WTC11 (cell line): Measurements from ENCODE around the gene SAA2. TPM values are rescaled to one million over a fixed set of nuclear protein-coding genes. Genes with fewer than 3 reads are reported as not detected.

Experiments used
- ATAC-seq: fragments of 200-7000 bp; cut with Tn5 transposase; 2 replicates; pipeline ENCODE4 v1.10.0; 2021; ENCODE audit warnings: mild to moderate bottlenecking, moderate library complexity
- CTCF ChIA-PET: fragments of 300-600 bp; sonication (Branson Sonifier 250); formaldehyde crosslinking; loops from one replicate; lab custom pipeline; 2021; ENCODE audit warnings: antibody characterized with exemption; lab: Charles Lee
- POLR2A ChIA-PET: fragments of 350-600 bp; sonication (Branson Sonifier 250); formaldehyde crosslinking; loops from one replicate; lab custom pipeline; 2021; ENCODE audit warnings: antibody characterized with exemption; lab: Charles Lee
- DNase-seq: peaks from one replicate; pipeline ENCODE4 v3.0.0; 2021; ENCODE audit warnings: low spot score
- H3K27ac Mint-ChIP-seq: 2 replicates; pipeline ENCODE4 v1.8.0; 2021; ENCODE audit warnings: mixed read lengths
- H3K27me3 Mint-ChIP-seq: 2 replicates; pipeline ENCODE4 v1.8.0; 2021; ENCODE audit warnings: low read depth, mild to moderate bottlenecking, moderate library complexity, mixed read lengths
- H3K36me3 Mint-ChIP-seq: 2 replicates; pipeline ENCODE4 v1.8.0; 2021; ENCODE audit warnings: mixed read lengths
- H3K4me1 Mint-ChIP-seq: 2 replicates; pipeline ENCODE4 v1.8.0; 2022; ENCODE audit warnings: mixed read lengths
- H3K4me3 Mint-ChIP-seq: 2 replicates; pipeline ENCODE4 v1.8.0; 2021; ENCODE audit warnings: mild to moderate bottlenecking, moderate library complexity, mixed read lengths
- H3K9me3 Mint-ChIP-seq: 2 replicates; pipeline ENCODE4 v1.8.0; 2021; ENCODE audit warnings: mixed read lengths
- AR ChIP-seq: fragments of 250-450 bp; sonication (Bioruptor Pico); IDR thresholded peaks from 2 replicates; pipeline ENCODE4 v1.9.0; 2021; ENCODE audit warnings: mild to moderate bottlenecking
- CREM ChIP-seq: sonication (generic); formaldehyde crosslinking; IDR thresholded peaks from 2 replicates; pipeline ENCODE4 v1.8.1; 2022; ENCODE audit warnings: mild to moderate bottlenecking, missing genetic modification reagents, moderate library complexity
- ERG ChIP-seq: fragments of 250-450 bp; sonication (Bioruptor Pico); IDR thresholded peaks from 2 replicates; pipeline ENCODE4 v1.8.0; 2021; ENCODE audit warnings: mild to moderate bottlenecking
- ESRRA ChIP-seq: sonication (generic); formaldehyde crosslinking; IDR thresholded peaks from 2 replicates; pipeline ENCODE4 v1.8.1; 2022; ENCODE audit warnings: mild to moderate bottlenecking, missing genetic modification reagents, borderline replicate concordance
- GABPB1 ChIP-seq: sonication (generic); formaldehyde crosslinking; IDR thresholded peaks from 2 replicates; pipeline ENCODE4 v1.8.1; 2023; ENCODE audit warnings: mild to moderate bottlenecking, missing genetic modification reagents
- HMGA2 ChIP-seq: fragments of 250-450 bp; sonication (Bioruptor Pico); IDR thresholded peaks from 2 replicates; pipeline ENCODE4 v1.4.0; 2021; ENCODE audit warnings: mild to moderate bottlenecking, moderate library complexity
- JAZF1 ChIP-seq: fragments of 250-450 bp; sonication (Bioruptor Pico); IDR thresholded peaks from 2 replicates; pipeline ENCODE4 v1.9.0; 2021; ENCODE audit warnings: moderate library complexity, mild to moderate bottlenecking, inconsistent platforms
- NFE2L1 ChIP-seq: sonication (generic); formaldehyde crosslinking; IDR thresholded peaks from 2 replicates; pipeline ENCODE4 v1.8.1; 2023; ENCODE audit warnings: missing genetic modification reagents
- NFYB ChIP-seq: sonication (generic); formaldehyde crosslinking; conservative IDR thresholded peaks from 2 replicates; pipeline ENCODE4 v1.8.0; 2022; ENCODE audit warnings: low read depth, missing genetic modification reagents
- NR3C1 ChIP-seq: sonication (generic); formaldehyde crosslinking; conservative IDR thresholded peaks from 2 replicates; pipeline ENCODE4 v1.8.1; 2023; ENCODE audit warnings: low read depth, mild to moderate bottlenecking, missing genetic modification reagents
- PRRX2 ChIP-seq: fragments of 250-450 bp; sonication (Bioruptor Pico); IDR thresholded peaks from 2 replicates; pipeline ENCODE4 v1.8.0; 2021; ENCODE audit warnings: mild to moderate bottlenecking
- SOX15 ChIP-seq: fragments of 250-450 bp; sonication (Bioruptor Pico); IDR thresholded peaks from 2 replicates; pipeline ENCODE4 v1.9.0; 2021; ENCODE audit warnings: mild to moderate bottlenecking
- TEAD4 ChIP-seq: sonication (generic); formaldehyde crosslinking; IDR thresholded peaks from 2 replicates; pipeline ENCODE4 v1.8.0; 2022; ENCODE audit warnings: mild to moderate bottlenecking, missing genetic modification reagents
- total RNA-seq: library from RNA; stranded (reverse); gene quantifications from 3 replicates; pipeline ENCODE4 v1.2.3, GENCODE V29; 2021
- TF ChIP-seq, protein P1 (sequence below): sonication (generic); formaldehyde crosslinking; IDR thresholded peaks from 2 replicates; pipeline ENCODE4 v1.8.0; 2022; ENCODE audit warnings: missing genetic modification reagents
- TF ChIP-seq, protein P2 (sequence below): sonication (generic); formaldehyde crosslinking; IDR thresholded peaks from 2 replicates; pipeline ENCODE4 v1.8.1; 2023; ENCODE audit warnings: mild to moderate bottlenecking, missing genetic modification reagents
- TF ChIP-seq, protein P3 (sequence below): sonication (generic); formaldehyde crosslinking; IDR thresholded peaks from 2 replicates; pipeline ENCODE4 v1.8.0; 2022; ENCODE audit warnings: mild to moderate bottlenecking, missing genetic modification reagents
- TF ChIP-seq, protein P4 (sequence below): sonication (generic); formaldehyde crosslinking; IDR thresholded peaks from 2 replicates; pipeline ENCODE4 v1.8.1; 2022; ENCODE audit warnings: low read depth, mild to moderate bottlenecking, moderate library complexity, missing genetic modification reagents, borderline replicate concordance

Gene SAA2
- total RNA-seq, 1 experiment from 2014 or later: 5.0 TPM

- TF ChIP-seq, protein P1, sequence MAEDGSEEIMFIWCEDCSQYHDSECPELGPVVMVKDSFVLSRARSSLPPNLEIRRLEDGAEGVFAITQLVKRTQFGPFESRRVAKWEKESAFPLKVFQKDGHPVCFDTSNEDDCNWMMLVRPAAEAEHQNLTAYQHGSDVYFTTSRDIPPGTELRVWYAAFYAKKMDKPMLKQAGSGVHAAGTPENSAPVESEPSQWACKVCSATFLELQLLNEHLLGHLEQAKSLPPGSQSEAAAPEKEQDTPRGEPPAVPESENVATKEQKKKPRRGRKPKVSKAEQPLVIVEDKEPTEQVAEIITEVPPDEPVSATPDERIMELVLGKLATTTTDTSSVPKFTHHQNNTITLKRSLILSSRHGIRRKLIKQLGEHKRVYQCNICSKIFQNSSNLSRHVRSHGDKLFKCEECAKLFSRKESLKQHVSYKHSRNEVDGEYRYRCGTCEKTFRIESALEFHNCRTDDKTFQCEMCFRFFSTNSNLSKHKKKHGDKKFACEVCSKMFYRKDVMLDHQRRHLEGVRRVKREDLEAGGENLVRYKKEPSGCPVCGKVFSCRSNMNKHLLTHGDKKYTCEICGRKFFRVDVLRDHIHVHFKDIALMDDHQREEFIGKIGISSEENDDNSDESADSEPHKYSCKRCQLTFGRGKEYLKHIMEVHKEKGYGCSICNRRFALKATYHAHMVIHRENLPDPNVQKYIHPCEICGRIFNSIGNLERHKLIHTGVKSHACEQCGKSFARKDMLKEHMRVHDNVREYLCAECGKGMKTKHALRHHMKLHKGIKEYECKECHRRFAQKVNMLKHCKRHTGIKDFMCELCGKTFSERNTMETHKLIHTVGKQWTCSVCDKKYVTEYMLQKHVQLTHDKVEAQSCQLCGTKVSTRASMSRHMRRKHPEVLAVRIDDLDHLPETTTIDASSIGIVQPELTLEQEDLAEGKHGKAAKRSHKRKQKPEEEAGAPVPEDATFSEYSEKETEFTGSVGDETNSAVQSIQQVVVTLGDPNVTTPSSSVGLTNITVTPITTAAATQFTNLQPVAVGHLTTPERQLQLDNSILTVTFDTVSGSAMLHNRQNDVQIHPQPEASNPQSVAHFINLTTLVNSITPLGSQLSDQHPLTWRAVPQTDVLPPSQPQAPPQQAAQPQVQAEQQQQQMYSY (CRISPR knock-in tag): no peak
- TF ChIP-seq ESRRA (CRISPR knock-in tag) (no peak), NFYB (CRISPR knock-in tag) (no peak), GABPB1 (CRISPR knock-in tag) (no peak), TEAD4 (CRISPR knock-in tag) (no peak), ERG (CRISPR knock-in tag) (no peak), PRRX2 (CRISPR knock-in tag) (no peak)
- TF ChIP-seq, protein P2, sequence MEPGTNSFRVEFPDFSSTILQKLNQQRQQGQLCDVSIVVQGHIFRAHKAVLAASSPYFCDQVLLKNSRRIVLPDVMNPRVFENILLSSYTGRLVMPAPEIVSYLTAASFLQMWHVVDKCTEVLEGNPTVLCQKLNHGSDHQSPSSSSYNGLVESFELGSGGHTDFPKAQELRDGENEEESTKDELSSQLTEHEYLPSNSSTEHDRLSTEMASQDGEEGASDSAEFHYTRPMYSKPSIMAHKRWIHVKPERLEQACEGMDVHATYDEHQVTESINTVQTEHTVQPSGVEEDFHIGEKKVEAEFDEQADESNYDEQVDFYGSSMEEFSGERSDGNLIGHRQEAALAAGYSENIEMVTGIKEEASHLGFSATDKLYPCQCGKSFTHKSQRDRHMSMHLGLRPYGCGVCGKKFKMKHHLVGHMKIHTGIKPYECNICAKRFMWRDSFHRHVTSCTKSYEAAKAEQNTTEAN (CRISPR knock-in tag): no peak
Observed at GRCh38 chr11:18282626-18283025, 34.2 kb upstream of the SAA2 start (continued).

- TF ChIP-seq NR3C1 (CRISPR knock-in tag): no peak
- TF ChIP-seq HMGA2: no peak
- ChIA-PET CTCF (interaction anchor here (1.2 kb wide), 1 partner anchor 77 kb away, joined by 3 read pairs; no protein-coding TSS in a partner anchor), POLR2A (interaction anchor here (0.7 kb wide), 1 partner anchor 20 kb away, joined by 3 read pairs; no protein-coding TSS in a partner anchor)
- ATAC-seq (no peak), DNase-seq (no peak)
- Mint-ChIP-seq H3K27me3 (no peaks in the 10 kb centered on the region), H3K27ac (no peak overlapping the region), H3K4me3 (no peak overlapping the region), H3K9me3 (no peaks in the 10 kb centered on the region), H3K36me3 (peaks cover 44% of the 10 kb centered on the region), H3K4me1 (no peaks in the 10 kb centered on the region)
Observed at GRCh38 chr11:18280438-18281045, 32.1 kb upstream of the SAA2 start.

DNA sequence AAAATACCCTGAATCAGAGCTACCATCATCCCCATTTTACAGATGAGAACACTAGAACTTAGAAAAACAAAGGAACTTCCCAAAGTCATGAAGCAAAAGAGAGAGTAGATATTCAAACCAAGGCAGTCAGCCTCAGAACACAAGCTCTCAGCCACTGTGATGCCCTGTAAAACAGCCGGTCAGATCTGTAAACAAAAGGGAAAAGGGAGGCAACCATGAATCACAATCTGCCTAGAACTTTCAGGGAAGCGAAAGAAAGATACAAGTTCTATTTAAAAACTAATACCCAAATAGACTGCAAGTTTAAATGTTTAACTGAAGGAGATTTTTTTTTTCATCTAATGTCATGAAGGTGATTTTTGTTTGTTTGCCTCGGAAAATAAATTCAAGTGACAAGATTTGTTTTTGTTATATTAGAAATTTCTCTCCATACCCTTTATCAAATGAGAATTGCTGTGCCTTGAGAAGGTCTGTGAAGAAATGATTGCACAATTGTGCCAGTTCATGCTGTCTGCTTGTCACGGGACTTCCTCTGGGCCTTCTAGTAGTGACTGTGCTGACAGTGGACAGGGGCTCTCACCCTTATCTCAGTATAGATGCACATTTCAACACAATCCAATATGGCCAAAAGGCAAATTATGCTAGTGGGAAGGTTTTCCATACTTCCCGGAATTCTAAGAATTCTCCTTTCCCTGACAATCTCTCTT is 29.2 kb upstream of the SAA2 start:
- ATAC-seq (no peak), DNase-seq (no peak)
- TF ChIP-seq, protein P3, sequence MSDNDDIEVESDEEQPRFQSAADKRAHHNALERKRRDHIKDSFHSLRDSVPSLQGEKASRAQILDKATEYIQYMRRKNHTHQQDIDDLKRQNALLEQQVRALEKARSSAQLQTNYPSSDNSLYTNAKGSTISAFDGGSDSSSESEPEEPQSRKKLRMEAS: no peak
- TF ChIP-seq AR (CRISPR knock-in tag) (no peak), CREM (CRISPR knock-in tag) (no peak), JAZF1 (no peak), NFE2L1 (CRISPR knock-in tag) (no peak), PRRX2 (CRISPR knock-in tag) (no peak), SOX15 (no peak)
- TF ChIP-seq, protein P4, sequence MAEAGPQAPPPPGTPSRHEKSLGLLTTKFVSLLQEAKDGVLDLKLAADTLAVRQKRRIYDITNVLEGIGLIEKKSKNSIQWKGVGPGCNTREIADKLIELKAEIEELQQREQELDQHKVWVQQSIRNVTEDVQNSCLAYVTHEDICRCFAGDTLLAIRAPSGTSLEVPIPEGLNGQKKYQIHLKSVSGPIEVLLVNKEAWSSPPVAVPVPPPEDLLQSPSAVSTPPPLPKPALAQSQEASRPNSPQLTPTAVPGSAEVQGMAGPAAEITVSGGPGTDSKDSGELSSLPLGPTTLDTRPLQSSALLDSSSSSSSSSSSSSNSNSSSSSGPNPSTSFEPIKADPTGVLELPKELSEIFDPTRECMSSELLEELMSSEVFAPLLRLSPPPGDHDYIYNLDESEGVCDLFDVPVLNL (CRISPR knock-in tag): no peak
- ChIA-PET POLR2A (no interaction called here), CTCF (interaction anchor here (0.8 to 1.6 kb wide), 2 partner anchors 34 to 162 kb away, joined by 4 to 7 read pairs; no protein-coding TSS in a partner anchor)
- Mint-ChIP-seq H3K27me3 (no peaks in the 10 kb centered on the region), H3K36me3 (peaks cover 35% of the 10 kb centered on the region), H3K4me1 (no peaks in the 10 kb centered on the region), H3K27ac (peak overlapping the region; percentile 57; the same call in 1 of the 2 replicates), H3K9me3 (peaks cover 4% of the 10 kb centered on the region; the same call in 1 of the 2 replicates), H3K4me3 (no peak overlapping the region)
